ENCODE data around the gene EBF3. TPM values are rescaled to one million over a fixed set of nuclear protein-coding genes. Genes with fewer than 3 reads are reported as not detected.

Gene EBF3
- total RNA-seq, 1 experiment from 2014 or later = not detected

DNA sequence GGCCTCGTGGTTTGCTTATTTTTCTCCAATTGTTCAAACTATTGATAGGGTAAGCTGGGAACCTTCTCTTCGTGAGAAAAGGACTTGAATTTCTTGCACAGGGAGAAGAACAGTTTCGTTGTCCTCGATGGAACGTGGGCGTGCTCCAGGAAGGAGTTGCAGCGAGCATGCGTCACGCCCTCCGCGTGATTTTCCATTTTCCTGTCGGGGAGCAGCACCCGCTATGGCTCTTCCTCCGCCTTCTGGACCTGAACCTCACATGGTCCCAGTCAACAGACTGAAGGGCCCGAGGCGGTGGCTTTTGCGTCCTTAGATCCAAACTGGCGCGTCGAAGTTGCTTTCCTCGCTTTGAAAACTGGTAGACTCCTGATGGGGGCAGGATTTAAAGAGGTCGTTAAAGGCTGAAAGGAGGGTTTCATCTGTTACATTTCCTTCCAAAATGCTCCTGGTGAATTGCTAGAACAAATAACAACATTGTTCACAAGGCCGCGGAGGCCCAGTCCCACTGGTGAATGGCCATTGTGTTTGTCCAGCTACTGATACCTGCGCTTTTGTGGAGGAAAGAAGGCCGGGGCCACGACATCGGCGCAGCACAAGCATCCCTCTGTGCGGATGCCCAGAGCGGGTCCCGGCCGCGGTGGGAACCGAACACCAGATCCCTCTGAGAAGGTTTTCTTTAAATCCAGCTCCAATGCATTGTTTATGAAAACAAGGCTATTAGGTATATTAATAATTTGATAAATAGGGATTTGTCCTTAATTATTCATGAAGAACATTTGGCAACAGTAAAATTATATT is 75.9 kb downstream of the EBF3 start:
- H3K36me3 ChIP-seq (ENCODE audit: low read depth, low read length) = no peaks in the 10 kb centered on the region
- H3K4me1 ChIP-seq (ENCODE audit: insufficient read depth, low read length) = no peaks in the 10 kb centered on the region
- no peaks in the 10 kb centered on the region for H4K20me1 ChIP-seq (ENCODE audit: low read length)
- BruUV-seq (replicated peaks) = no TSS peak
- H3K9me3 ChIP-seq (ENCODE audit: low read length) = no peaks in the 10 kb centered on the region
- intact Hi-C loops (cut with micrococcal nuclease) = no loop called here
- peaks cover 16% of the 10 kb centered on the region for H3K27me3 ChIP-seq (ENCODE audit: low read length)
- no peaks in the 10 kb centered on the region for H3F3A ChIP-seq (ENCODE audit: low read length, unreplicated experiment)
- H3K9ac ChIP-seq (ENCODE audit: low read length) = no peak overlapping the region
- no peak overlapping the region for H3K4me3 ChIP-seq (ENCODE audit: low read length)
- ATAC-seq (no peak), DNase-seq (no peak)
- no peak overlapping the region for H2AFZ ChIP-seq (ENCODE audit: low read length)
- POLR2A ChIA-PET (ENCODE audit: unreplicated experiment) = no interaction called here
- H3K27ac ChIP-seq (ENCODE audit: low read length) = no peak overlapping the region
- CTCF ChIA-PET = no interaction called here
- no peaks in the 10 kb centered on the region for H3K79me2 ChIP-seq (ENCODE audit: low read length)
- no peak overlapping the region for H3K4me2 ChIP-seq (ENCODE audit: low read length)
- no peak for TF ChIP-seq EZH2phosphoT487 (IDR thresholded peaks at IDR 0.05; ENCODE audit: borderline replicate concordance, low read length)
- TF ChIP-seq EZH2 (IDR thresholded peaks at IDR 0.05; ENCODE audit: low read length, unreplicated experiment) = no peak
- TF ChIP-seq, protein P1, sequence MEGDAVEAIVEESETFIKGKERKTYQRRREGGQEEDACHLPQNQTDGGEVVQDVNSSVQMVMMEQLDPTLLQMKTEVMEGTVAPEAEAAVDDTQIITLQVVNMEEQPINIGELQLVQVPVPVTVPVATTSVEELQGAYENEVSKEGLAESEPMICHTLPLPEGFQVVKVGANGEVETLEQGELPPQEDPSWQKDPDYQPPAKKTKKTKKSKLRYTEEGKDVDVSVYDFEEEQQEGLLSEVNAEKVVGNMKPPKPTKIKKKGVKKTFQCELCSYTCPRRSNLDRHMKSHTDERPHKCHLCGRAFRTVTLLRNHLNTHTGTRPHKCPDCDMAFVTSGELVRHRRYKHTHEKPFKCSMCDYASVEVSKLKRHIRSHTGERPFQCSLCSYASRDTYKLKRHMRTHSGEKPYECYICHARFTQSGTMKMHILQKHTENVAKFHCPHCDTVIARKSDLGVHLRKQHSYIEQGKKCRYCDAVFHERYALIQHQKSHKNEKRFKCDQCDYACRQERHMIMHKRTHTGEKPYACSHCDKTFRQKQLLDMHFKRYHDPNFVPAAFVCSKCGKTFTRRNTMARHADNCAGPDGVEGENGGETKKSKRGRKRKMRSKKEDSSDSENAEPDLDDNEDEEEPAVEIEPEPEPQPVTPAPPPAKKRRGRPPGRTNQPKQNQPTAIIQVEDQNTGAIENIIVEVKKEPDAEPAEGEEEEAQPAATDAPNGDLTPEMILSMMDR (conservative IDR thresholded peaks at IDR 0.05; ENCODE audit: low read depth, low read length) = no peak
- H3K9me2 ChIP-seq (replicated peaks; ENCODE audit: low read length) = no peaks in the 10 kb centered on the region

DNA sequence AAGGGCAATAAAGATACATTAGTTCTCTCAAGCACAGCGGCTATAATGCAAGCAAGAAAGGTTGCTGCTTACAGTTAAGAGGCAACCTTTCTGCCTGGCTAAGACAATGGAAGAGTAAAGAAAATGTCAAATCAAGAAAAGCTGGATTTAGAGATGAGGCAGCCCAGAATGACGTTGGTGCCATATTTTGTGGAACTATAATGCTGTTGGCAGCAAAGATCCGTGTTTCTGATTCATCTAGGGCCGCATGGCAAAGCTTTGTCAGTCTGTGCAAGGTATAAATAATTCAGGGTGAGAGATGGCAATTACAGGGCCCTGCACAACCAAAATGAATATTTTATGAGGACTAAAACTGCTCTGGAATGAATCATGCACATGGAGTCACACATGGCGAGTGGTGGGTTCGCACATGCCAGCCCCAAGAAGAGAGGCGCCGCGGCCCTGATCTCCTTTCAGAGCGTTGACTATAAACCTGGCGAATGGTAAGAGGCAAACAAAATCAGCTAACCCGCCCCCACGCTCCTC is 76.6 kb downstream of the EBF3 start:
- TF ChIP-seq EZH2phosphoT487 (IDR thresholded peaks at IDR 0.05; ENCODE audit: borderline replicate concordance, low read length) = no peak
- TF ChIP-seq, protein P1 (conservative IDR thresholded peaks at IDR 0.05; ENCODE audit: low read depth, low read length) = no peak
- no peak for TF ChIP-seq EZH2 (IDR thresholded peaks at IDR 0.05; ENCODE audit: low read length, unreplicated experiment)
- CTCF ChIA-PET = no interaction called here
- Histone ChIP-seq H3K27me3 (ENCODE audit: low read length) (peaks cover 8% of the 10 kb centered on the region), H4K20me1 (ENCODE audit: low read length) (no peaks in the 10 kb centered on the region), H3K9ac (ENCODE audit: low read length) (no peak overlapping the region), H2AFZ (ENCODE audit: low read length) (no peak overlapping the region), H3K9me3 (ENCODE audit: low read length) (no peaks in the 10 kb centered on the region), H3K27ac (ENCODE audit: low read length) (no peak overlapping the region), H3K4me2 (ENCODE audit: low read length) (no peak overlapping the region), H3K9me2 (replicated peaks; ENCODE audit: low read length) (no peaks in the 10 kb centered on the region), H3K79me2 (ENCODE audit: low read length) (no peaks in the 10 kb centered on the region), H3F3A (ENCODE audit: low read length, unreplicated experiment) (no peaks in the 10 kb centered on the region), H3K36me3 (ENCODE audit: low read depth, low read length) (no peaks in the 10 kb centered on the region), H3K4me1 (ENCODE audit: insufficient read depth, low read length) (no peaks in the 10 kb centered on the region), H3K4me3 (ENCODE audit: low read length) (no peak overlapping the region)
- no TSS peak for BruUV-seq (replicated peaks)
- intact Hi-C loops (cut with micrococcal nuclease) = no loop called here
- POLR2A ChIA-PET (ENCODE audit: unreplicated experiment) = no interaction called here
- ATAC-seq = no peak
- no peak for DNase-seq

DNA sequence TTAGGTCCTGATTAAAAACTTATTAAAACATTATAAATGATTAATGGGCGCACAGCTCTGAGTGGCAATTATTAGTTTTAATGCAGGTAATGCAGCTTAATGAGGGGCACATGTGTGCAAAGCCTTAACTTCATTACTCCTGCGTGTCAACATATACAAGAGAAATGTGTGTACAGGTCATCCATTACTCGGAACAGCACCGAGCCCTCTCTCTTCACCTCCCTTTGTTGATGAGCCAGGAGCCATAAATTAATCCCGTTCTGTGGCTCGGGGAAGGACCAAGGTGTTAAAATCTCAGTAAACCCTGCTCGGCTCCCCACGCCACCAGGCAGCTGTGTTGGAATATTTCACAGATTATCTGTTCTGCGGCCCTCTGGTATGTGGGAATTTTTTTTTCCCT is 77.8 kb downstream of the EBF3 start:
- Histone ChIP-seq H3F3A (ENCODE audit: low read length, unreplicated experiment) (no peaks in the 10 kb centered on the region), H3K9me3 (ENCODE audit: low read length) (no peaks in the 10 kb centered on the region), H3K36me3 (ENCODE audit: low read depth, low read length) (no peaks in the 10 kb centered on the region), H4K20me1 (ENCODE audit: low read length) (no peaks in the 10 kb centered on the region), H3K4me1 (ENCODE audit: insufficient read depth, low read length) (no peaks in the 10 kb centered on the region), H2AFZ (ENCODE audit: low read length) (no peak overlapping the region), H3K4me2 (ENCODE audit: low read length) (no peak overlapping the region), H3K9me2 (replicated peaks; ENCODE audit: low read length) (no peaks in the 10 kb centered on the region), H3K27ac (ENCODE audit: low read length) (no peak overlapping the region), H3K4me3 (ENCODE audit: low read length) (no peak overlapping the region), H3K27me3 (ENCODE audit: low read length) (peaks cover 9% of the 10 kb centered on the region), H3K79me2 (ENCODE audit: low read length) (no peaks in the 10 kb centered on the region), H3K9ac (ENCODE audit: low read length) (no peak overlapping the region)
- DNase-seq = no peak
- TF ChIP-seq EZH2phosphoT487 (IDR thresholded peaks at IDR 0.05; ENCODE audit: borderline replicate concordance, low read length) (no peak), EZH2 (IDR thresholded peaks at IDR 0.05; ENCODE audit: low read length, unreplicated experiment) (no peak)
- TF ChIP-seq, protein P1 (conservative IDR thresholded peaks at IDR 0.05; ENCODE audit: low read depth, low read length) = no peak
- ChIA-PET CTCF (no interaction called here), POLR2A (ENCODE audit: unreplicated experiment) (no interaction called here)
- intact Hi-C loops (cut with micrococcal nuclease) = no loop called here
- BruUV-seq (replicated peaks) = no TSS peak
- ATAC-seq = no peak
